SW480 (cell line): Measurements from ENCODE around the gene PKLR.

Experiments used
- DNase-seq: peaks from one replicate; pipeline ENCODE4 v3.0.0-alpha.2; 2016; ENCODE audit warnings: low spot score

Gene PKLR

GRCh38 chr1:155285063-155285462, 16.2 kb downstream of the PKLR start:
- no peak for DNase-seq

- no peak for DNase-seq
Measured at GRCh38 chr1:155284476-155284875, 16.8 kb downstream of the PKLR start.

DNA sequence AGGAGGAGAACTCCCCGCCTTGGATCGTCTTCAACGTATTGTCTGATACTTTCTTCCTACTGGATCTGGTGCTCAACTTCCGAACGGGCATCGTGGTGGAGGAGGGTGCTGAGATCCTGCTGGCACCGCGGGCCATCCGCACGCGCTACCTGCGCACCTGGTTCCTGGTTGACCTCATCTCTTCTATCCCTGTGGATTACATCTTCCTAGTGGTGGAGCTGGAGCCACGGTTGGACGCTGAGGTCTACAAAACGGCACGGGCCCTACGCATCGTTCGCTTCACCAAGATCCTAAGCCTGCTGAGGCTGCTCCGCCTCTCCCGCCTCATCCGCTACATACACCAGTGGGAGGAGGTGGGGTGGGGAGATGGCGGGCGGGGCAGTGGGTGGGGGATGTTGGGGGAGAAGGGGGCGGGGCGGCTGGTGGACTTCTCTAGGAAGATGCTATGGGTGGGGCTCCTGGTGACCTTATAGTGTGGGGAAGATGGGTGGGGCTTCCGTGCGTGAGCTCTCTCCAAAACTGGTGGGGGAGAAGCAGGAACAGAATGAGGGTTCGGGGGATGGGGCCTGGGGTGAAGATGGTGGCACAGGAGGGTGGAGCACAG, 18.6 kb downstream of the PKLR start:
- no peak for DNase-seq

DNA sequence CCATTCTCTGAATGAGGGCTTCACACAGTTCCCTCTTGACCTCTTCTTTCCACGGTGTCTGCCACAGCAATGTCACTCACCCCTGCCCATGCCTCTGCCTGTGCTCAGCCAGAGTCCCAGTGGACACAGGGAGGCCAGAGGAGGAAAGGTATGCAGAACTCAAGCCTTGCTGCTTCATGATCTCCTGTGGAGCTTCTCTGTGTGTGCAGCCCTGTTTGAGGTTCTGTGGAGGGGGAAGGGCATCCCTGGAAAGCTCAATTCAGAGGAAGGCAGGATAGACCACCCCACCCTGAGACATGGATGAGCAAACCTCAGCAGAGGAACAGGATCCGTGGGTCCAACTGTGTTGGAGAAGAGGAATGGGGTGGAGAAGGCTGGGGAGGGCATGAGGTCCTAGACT, 22.0 kb downstream of the PKLR start:
- DNase-seq = no peak

DNA sequence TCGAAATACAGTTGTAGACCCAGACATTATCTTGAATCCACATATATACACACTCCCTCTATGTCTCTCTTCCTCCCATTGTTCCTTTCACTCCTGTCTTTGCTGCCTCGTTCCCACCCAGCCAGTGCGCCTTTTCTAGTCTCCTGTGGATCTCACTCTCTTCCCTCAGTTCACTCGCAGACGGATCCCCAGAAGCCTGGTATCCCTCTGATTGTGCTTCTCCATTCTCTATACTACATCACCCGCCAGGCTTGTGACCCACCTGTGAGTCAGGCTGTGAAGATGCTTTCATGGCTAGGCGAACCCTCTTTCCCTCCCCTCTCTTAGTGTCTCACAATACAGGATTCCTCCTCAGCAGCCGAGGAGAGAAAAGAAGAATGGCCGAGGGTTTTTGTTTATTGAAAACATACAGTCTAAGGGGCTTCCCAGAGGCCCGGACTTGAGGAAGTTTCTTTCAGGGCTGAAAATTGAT, 22.5 kb downstream of the PKLR start:
- DNase-seq = no peak

DNA sequence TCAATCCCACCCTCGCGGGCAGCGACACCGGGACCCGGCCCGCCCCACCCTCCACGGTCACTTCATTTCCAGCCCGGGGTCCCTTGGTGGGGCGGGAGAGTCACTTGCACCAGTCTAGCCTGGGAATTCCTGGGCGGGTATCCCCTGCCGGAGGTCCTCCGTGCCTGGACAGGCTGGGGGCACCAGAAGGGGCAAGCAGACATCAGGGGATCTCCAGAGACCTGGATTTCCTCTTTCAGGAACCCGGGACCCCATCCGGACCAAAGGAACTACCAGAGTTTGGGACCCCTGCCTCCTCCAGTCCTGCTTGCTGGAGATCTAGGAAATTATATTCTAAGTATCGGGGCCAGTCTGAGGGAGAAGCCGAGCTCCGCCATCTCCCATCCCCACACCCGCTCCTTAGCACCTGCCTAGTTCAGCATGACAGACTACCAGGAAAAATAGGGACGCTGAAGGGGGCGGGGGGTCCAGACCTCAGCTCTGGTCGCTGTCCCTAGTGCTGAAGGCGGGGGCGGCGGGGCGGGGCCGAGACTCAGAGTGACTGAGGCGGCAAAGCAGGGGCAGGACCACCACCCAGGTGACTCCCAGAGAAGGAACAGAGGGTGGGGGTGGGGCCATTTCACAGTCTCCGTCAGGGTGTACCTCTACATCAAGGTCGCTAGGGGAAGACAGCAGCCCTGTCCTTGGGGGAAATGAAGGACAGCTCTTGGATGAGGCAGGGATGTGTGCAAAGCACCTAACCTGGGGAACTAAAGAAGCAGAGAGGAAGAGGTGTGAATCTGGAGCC, 23.1 kb downstream of the PKLR start:
- DNase-seq = peak; percentile 71

GRCh38 chr1:155277070-155277901, 24.0 kb downstream of the PKLR start, which contains the start of gene HCN3:
HCN3 (plus strand) TSS chr1:155277463; CDS start chr1:155277591, 128 bp downstream.
- DNase-seq = peak; percentile 94

GRCh38 chr1:155273343-155274245, 27.6 kb downstream of the PKLR start, which contains the start of gene CLK2:
CLK2 (minus strand) TSS chr1:155273504; CDS start chr1:155270977, 2,527 bp downstream.
- DNase-seq = peak; percentile 93

GRCh38 chr1:155272466-155273342, 28.5 kb downstream of the PKLR start:
- DNase-seq = peak; percentile 32

- no peak for DNase-seq
Measured at GRCh38 chr1:155269381-155269780, 31.9 kb downstream of the PKLR start.

- no peak for DNase-seq
Measured at GRCh38 chr1:155268630-155269029, 32.6 kb downstream of the PKLR start.

- no peak for DNase-seq
Measured at GRCh38 chr1:155267373-155267772, 33.9 kb downstream of the PKLR start.

DNA sequence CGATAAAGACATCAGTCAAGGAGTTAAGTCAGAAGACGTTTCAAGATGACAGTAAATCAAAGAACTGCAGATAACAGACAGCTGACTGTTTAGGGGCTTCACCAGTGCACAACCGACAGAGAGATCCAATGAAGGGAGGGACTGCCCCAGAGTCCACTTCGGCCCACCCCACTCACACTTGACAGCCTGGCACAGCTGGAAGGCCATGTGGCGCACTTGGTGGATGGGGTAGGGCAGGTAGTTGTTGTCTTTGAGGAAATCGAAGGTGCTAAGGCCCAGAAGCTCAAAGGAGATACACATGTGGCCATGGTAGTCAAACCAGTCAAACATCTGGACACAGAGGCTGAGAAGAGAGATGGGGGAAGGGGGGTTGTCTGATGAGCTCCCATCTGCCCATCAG, 34.7 kb downstream of the PKLR start:
- no peak for DNase-seq

GRCh38 chr1:155263067-155263466, 38.2 kb downstream of the PKLR start:
- no peak for DNase-seq

- peak; percentile 97 for DNase-seq
Measured at GRCh38 chr1:155261852-155262673, 39.2 kb downstream of the PKLR start, which contains the start of gene SCAMP3. SCAMP3 (minus strand) TSS chr1:155262360; CDS start chr1:155262151, 209 bp downstream.

- no peak for DNase-seq
Measured at GRCh38 chr1:155261493-155261851, 39.8 kb downstream of the PKLR start.

DNA sequence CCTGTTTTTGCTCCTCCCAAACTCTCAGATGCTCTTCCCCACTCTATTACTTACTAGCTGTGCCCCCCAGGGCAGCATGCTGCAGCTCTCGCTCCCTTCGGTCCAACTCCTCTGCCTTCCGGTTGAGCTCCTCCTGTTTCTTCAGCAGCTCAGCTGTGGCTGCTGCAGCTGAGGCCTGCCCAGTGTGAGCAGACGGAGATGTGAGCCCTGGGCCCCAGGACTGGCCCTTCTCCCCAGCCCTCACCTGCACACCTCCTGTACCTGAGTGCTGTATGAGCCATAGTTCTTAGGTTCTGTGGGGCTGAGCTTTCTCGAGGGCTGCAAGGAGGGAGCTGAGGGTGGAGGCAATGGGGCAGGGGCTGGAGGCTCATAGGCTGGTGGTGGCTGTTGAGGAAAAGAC, 41.0 kb downstream of the PKLR start:
- no peak for DNase-seq

DNA sequence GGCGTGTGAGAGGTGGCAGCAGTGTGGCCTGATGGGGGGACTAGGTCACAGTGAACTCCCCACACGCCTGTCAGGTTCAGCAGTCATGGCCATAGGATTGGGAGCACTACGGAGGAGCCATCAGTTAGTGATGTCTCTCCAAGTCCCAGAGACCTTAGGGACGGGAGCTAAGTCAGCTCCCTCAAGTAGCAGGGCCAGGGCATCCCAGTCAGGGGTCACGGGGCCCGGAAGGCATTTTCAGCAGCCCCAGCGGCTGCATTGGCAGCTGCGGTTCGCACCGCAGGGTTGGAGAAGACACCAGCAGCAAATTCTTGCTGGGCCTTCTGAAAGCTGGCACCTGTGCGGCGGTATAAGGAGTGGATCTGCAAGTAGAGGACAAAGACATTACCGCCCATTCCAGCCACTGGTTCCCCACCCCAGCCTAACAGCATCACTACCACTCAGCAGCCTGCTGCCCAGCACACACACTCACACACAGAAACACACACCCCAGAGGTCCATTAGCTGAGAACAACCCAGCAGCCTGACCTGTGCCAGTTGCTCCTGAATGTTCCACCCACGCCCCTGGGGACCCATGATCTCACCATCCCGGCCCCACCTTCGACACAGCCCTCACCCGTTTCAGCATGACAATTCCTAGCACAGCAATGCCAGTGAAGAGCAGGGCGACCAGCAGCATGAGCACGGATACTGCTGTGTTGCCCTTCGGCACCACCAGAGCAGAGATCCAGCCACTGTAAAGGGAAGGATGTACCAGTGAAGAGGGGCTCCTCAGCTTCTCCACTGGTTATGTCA, 45.0 kb downstream of the PKLR start:
- no peak for DNase-seq
